ENCODE results near the gene KLHL26.

Gene KLHL26

GRCh38 chr19:18601875-18602274, 35.0 kb upstream of the KLHL26 start:
- FAIRE-seq, result no peak

DNA sequence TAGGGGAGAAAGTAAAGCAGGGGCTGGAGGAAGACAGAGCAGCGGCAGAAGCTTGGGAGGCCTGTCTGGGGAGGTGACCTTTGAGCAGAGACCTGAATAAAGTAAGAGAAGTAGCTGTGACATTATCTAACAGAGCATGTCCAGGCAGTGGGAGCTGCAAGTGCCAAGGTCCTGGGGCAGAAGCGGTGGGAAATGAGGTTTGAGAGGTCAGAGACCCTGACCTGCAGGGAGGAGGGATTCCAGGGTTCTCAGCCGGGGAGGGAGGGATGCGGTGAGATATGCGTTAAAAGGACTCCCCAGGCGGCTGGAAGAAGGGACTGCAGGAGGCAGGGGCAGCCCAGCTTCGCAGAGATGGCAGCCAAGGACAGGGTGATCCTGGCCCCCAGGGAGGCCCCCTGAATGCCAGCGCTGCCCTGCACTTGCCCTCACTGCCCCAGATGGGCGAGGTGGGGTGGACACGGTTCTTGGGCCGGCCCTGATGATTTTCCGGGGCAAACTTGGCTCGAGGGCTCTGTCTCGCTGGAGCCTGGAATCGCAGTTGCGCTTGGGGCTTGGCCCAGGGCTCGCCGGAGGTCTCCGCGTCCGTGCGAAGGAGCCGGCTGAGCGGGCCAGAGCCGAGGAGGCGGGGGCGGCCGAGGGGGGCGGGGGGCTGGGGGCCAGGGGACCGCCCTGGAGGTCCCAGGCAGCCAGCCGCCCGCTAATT, 33.4 kb upstream of the KLHL26 start:
- FAIRE-seq, result no peak

- no peak for FAIRE-seq
These were observed 32.6 kb upstream of the KLHL26 start for GRCh38 chr19:18603958-18604819.

DNA sequence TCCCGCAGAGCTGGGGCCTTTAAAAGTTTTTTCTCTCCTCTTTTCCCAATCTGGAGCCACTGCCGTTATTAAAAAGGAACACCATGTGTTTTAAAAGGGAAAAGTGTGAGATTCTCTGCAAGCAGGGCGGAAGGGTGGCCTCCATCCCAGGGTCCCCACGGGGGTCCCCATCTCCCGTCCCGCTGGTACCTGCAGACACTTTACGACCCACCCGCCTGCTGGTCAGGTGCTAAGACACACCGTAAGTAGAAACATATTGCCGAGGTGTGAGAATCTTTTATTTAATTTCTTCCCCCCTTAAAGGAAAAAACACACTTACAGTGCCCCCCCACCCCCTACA, 32.0 kb upstream of the KLHL26 start:
- FAIRE-seq, result no peak

GRCh38 chr19:18605196-18605545, 31.7 kb upstream of the KLHL26 start:
- no peak for FAIRE-seq

DNA sequence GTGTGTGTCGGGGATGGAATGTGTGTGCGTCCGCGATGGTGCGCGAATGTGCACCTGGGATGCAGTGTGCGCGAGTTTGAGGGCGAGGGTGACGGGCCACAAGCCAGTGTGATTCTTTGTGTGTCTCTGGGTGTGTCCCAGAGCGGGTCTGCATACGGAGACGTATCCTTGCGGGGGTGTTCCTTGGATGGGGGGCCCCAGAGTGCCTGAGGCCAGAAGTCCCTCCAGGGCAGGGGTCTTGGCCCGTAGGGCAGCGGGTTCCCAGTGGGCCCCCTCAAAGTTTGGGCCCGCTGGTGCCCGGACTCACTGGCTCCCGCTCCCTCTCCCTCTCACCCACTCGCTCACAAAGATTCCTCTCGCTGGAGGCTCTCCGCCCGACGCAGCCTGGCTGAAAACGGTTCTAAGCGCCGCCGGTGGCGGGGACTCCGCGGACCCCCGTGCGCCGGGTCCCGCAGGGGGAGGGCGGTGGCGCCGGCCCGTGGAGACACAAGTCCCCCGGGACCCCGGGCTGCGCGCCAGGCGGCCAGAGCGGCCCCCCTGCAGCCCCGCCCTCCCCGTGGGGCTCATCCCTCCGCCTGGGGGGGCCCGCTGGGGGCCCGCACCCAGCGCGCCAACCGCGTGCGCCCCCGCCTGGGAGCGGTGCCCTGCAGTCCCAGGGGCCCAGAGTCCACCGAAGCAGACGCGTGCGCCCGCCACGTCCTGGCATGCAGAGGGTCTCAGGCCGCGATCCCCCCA, 31.1 kb upstream of the KLHL26 start:
- no peak for FAIRE-seq

- no peak for FAIRE-seq
These were observed 30.3 kb upstream of the KLHL26 start, which contains the start of gene CRLF1 for GRCh38 chr19:18606281-18607225. Gene CRLF1, minus strand, starts transcription at chr19:18606799. Its CDS starts 143 bp downstream, at chr19:18606656.

- no peak for FAIRE-seq
These were observed 29.4 kb upstream of the KLHL26 start for GRCh38 chr19:18607226-18608101.

DNA sequence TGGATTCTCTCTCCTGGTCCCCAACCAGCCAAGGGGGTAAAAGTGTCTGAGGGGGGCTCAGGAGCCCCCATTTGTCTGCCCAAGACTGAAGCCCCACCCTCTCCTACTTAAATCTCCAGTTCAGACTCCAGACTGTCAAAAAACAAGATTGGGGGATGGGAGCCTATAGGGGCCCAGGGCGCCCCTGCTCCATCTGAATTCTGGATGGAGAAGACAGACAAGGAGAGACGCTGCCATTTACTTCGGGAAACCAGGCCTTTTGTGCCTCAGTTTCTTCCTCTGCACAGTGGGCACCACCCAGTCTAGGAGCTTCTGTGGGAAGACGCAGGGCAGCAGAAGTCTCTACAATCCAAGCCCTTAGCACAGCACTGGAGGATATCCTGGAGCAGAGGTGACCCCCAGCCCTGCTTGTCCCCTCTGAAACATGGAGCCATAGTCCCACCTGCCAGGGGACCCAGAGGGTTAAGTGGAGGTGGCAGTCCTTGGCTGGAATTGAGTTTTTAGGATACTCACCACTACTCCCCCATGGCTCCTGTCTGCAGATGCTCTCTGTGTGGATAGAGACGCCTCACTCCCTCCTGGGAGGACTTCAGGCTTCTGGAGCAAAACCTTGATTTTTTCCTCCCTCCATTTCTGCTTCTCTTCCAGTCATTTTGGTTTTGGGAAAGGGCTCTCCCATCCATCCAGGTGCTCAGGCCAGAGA, 28.6 kb upstream of the KLHL26 start:
- no peak for FAIRE-seq

DNA sequence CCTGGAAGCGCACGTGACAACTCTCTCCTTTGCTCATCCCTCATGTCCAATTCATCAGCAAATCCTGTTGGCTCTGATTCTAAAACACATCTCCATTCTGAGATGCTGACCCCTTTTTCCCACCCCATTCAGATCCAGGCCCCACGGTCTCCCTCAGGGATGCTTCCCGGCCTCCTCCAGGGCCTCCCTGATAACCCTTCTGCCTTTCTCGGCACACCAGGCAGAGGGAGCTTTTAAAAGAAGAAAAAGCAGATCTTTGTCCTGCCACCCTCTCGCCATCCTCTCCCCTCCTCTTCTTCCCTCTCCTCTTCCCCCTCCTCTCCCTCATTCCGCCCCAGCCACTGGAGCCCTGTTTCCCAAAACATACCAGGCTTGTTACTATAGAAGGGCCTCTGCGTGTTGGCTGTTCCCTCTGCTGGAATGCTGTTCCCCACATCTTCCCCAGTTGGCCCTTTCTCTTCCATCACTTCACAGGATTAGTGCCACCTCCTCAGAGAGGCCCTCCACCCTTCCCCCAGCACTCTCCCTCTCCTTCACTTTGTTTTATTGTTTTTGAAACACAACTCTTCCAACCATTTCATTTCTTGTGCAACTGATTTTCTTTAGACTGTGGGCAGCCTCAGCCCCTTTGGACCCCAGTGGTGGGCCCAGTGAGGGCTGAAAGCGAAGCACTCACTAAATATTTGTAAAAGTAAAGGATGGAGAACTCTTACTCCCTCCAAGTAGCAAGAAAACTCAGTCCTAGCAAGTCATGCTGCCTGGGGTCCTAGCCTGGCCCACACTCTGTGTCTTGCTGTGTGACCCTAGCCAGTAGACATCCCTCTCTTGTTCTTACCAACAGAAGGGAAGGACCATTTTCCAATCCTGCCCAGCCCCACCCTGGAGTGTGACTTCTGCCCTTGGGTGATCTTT, 27.8 kb upstream of the KLHL26 start:
- no peak for FAIRE-seq

- FAIRE-seq, result no peak
These were observed 27.1 kb upstream of the KLHL26 start for GRCh38 chr19:18609717-18610051.

DNA sequence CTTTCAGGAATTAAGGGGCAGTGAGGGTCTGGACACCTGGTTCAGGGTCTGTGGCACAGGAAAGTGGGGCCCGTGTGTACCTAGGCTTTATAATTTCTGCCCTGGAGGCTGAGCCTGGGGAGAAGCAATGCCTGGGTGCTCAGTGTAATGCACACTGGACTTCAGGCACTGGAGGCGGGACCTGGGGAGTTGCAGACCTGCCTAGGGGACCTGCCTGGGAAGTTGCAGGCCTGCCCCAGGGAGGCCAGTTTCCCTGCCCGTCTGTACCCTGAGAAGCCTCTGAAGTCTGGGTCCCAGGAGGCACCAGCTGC, 26.6 kb upstream of the KLHL26 start:
- no peak for FAIRE-seq

DNA sequence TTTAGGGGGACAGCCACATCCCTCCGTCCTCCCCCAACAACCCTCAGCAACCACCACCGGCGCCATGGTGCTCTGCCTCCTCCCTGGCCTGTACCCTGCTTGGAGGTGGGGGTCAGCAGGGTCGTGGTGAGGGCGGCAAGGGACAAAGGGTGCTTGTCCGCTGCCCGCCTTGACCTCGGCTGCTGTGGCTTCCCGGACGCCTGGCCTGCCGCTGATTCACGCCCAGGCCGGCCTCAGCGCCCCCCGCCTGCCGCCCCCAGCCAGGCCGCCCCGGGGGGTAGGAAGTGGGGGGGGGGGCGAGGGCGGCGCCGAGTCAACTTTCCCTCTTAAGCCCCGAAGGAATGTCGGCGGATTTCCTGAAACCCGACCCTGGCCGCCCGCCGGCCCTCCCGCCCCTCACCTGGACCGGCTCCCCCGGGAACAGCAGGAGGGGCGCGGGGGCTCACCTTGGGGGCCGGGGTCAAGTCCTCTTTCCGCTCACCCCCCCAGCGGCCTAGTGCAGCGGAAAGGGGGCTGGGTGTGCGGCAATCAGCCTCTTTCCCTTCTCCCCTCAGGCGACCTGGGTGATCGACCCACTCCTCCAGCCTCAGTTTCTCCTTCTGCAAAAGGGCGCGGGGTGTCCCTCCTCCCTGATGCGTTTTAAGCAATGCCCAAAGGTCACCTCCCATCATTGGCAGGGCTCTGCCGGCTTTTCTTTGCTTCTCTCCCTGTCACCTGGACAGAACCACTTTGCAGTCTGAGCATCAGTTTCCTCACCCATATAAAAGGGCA, 26.1 kb upstream of the KLHL26 start:
- FAIRE-seq, result no peak

- FAIRE-seq, result no peak
These were observed 25.3 kb upstream of the KLHL26 start for GRCh38 chr19:18611327-18612050.

DNA sequence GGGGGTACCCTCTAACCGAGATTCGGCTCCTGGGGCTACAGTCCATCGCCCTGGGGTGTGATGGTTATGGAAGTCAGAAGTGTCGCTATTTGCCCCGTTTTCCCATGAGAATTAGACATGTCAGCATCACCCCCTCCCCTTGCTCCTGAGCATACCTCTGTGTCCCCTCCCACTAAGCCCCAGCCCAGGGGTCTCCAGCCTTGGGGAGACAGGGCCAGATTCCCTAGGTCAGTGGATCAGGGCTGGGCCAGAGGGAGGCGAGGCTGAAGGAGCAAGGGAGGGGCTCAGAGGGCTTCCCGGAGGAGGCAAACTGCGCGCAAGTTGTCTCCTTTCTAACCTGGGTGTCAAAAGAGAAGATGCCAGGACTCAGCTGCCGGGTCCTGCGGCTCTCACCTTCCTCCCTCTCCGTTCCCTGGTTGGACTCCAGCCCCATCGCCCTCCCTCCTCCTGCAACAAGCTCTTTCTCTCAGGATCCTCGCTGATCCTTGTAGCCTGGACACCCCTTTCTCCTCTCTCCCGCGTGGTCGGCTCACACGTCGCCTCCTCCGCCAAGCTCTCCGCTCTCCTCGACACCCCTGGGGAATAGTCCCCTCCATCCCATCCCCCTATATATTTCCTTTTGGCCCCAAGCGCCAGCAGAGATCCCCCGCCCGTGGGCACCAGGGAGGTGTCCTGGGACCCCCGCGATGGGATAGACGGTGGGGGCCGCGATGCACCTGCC, 24.6 kb upstream of the KLHL26 start:
- FAIRE-seq, result no peak

DNA sequence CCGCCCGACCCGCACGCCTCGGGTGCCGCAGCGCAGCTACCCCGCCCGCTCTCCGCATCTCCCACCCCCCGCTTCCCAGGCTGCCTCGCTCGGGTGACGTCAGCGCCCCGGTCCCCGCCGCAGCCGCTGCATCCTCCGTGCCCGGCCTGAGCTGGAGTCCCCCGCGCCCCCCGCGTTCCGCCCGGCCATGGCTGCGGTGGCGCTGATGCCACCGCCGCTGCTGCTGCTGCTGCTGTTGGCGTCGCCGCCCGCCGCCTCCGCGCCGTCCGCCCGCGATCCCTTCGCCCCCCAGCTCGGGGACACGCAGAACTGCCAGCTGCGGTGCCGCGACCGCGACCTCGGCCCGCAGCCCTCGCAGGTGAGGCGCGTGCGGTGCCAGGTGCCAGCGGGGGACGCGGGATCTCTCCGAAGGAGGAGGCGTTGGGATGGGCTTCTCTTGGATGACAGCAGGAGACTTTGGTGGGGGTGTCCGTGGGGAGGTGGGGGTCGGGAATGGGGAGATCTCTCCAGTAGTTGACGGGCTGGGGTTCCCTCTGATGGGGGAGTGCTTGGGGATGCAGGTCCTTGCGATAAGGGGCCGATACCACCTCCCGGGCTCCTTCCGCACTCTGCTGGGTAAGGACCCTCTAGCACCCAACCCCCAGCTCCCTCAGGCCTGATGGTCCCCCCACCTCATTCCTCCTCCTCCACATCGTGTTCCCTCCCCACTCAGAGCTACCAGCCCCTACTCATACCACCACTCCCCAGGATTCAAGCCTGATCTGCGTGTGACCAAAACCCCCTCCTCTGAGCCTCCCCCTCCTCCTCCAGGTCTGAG, 23.8 kb upstream of the KLHL26 start, which contains the start of gene TMEM59L:
Gene TMEM59L (plus strand): TSS at position 99 of the 817 bp plus-strand sequence. CDS start 89 bp downstream, at position 188.
- FAIRE-seq, result no peak

Measured in G401.6 (cell line).